GM12872 (cell line): ENCODE measurements around the gene DHODH.

Experiments used
- CTCF ChIP-seq: IDR thresholded peaks from 3 replicates; pipeline ENCODE4 v1.5.1; 2011; ENCODE audit warnings: low read depth, mild to moderate bottlenecking, low read length, moderate library complexity; ENCODE audit not compliant: insufficient read depth

The DHODH gene

GRCh38 chr16:72018470-72018869, 9.9 kb downstream of the DHODH start:
- no peak for TF ChIP-seq CTCF

GRCh38 chr16:72021043-72021442, 12.5 kb downstream of the DHODH start:
- 0 out of 3 replicates have a peak, but pooled peaks have one; percentile 21 for TF ChIP-seq CTCF

- TF ChIP-seq CTCF, result no peak
Measured at GRCh38 chr16:72022127-72022526, 13.6 kb downstream of the DHODH start.

- no peak for TF ChIP-seq CTCF
Measured at GRCh38 chr16:72023962-72024361, 15.4 kb downstream of the DHODH start.

GRCh38 chr16:72024862-72025382, 16.4 kb downstream of the DHODH start:
- no peak for TF ChIP-seq CTCF

- no peak for TF ChIP-seq CTCF
Measured at GRCh38 chr16:72025404-72026114, 17.0 kb downstream of the DHODH start.

GRCh38 chr16:72027669-72028378, 19.3 kb downstream of the DHODH start:
- no peak for TF ChIP-seq CTCF
